ENCODE measurements around the gene CACNA2D3.
"Not testable (repeated sequence)": the region's sequence is repeated elsewhere in the genome, so short reads cannot be mapped to it uniquely, and the experiment has no call there.

The CACNA2D3 gene

DNA sequence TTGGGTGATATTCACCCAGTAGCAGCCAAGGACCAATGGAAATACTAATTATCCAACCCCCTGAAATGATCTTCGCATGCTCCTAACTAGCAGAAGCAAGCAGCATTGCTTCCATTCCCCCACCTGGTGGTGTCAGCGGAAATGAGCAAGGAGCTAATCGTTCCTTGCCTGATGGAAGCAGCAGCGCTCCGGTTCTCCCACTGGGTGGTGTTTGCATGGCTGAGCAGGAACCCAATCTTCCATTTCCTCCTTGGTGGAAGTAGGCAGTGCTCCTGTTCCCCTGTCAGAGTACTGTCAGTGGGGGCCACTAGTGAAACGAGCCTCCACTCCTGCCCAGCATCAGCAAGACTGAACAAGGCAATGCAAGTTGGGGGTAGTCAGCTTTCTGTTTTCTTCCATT is 311.5 kb downstream of the CACNA2D3 start:
- DNase-seq (ENCODE audit: low read depth) = no peak

DNA sequence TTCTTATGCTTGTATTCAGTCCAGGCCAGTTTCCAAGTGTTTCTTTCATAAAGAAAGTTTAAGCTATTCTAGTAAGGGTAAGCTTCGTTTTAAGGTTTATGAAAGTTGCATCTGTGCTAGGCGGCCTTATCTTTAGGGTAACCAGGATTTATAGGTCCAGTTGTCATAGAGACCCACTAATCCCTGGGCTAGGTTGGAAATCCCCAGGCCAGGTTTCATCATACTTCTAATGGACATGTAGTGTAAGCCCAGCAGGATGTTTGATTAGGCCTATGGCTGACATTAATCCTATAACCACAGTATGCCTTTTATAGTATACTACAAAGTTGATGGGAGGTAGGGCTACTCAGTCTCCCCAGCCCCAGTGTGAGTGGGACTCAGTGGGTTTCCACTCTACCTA is 312.4 kb downstream of the CACNA2D3 start:
- Histone ChIP-seq H3K9ac (ENCODE audit: low read length) (no peak overlapping the region), H3K4me3 (ENCODE audit: low read length) (no peak overlapping the region), H3K27me3 (replicated peaks; ENCODE audit: control insufficient read depth, insufficient read depth, low read length) (no peaks in the 10 kb centered on the region), H3K9me3 (ENCODE audit: control insufficient read depth, low read length) (no peaks in the 10 kb centered on the region), H3K36me3 (ENCODE audit: control insufficient read depth, insufficient read depth, low read length, severe bottlenecking) (no peaks in the 10 kb centered on the region), H3K4me1 (ENCODE audit: control insufficient read depth, insufficient read depth, low read length) (no peaks in the 10 kb centered on the region)
- no peak for DNase-seq (ENCODE audit: low read depth)

More for the DNA sequence above, 311.5 kb downstream of the CACNA2D3 start:
- H3K9me3 ChIP-seq (ENCODE audit: control insufficient read depth, low read length) = no peaks in the 10 kb centered on the region
- no peaks in the 10 kb centered on the region for H3K36me3 ChIP-seq (ENCODE audit: control insufficient read depth, insufficient read depth, low read length, severe bottlenecking)
- H3K9ac ChIP-seq (ENCODE audit: low read length) = no peak overlapping the region
- H3K27me3 ChIP-seq (replicated peaks; ENCODE audit: control insufficient read depth, insufficient read depth, low read length) = no peaks in the 10 kb centered on the region
- no peak overlapping the region for H3K4me3 ChIP-seq (ENCODE audit: low read length)
- no peaks in the 10 kb centered on the region for H3K4me1 ChIP-seq (ENCODE audit: control insufficient read depth, insufficient read depth, low read length)

DNA sequence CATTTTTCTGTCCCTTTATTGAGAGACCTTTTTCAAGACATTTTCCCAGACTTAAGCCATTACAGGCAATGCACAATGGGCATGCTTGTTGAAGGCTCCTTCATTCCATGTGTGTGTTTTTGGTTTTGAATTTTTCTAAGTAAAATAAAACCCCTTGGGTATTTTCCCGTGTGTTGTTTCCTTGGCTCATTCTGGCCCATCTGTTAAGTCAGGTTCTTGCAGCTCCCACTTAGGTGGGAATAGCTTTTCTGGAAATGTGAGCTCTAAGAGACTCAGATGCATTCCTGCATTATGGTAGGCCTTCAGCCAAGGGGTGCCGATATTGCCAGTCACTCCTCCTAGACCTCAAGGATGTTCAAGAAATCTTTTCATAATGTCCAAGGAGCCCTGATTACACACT is 314.9 kb downstream of the CACNA2D3 start:
- no peaks in the 10 kb centered on the region for H3K9me3 ChIP-seq (ENCODE audit: control insufficient read depth, low read length)
- H3K4me3 ChIP-seq (ENCODE audit: low read length) = no peak overlapping the region
- H3K27me3 ChIP-seq (replicated peaks; ENCODE audit: control insufficient read depth, insufficient read depth, low read length) = no peaks in the 10 kb centered on the region
- no peak for DNase-seq (ENCODE audit: low read depth)
- no peaks in the 10 kb centered on the region for H3K36me3 ChIP-seq (ENCODE audit: control insufficient read depth, insufficient read depth, low read length, severe bottlenecking)
- H3K4me1 ChIP-seq (ENCODE audit: control insufficient read depth, insufficient read depth, low read length) = no peaks in the 10 kb centered on the region
- no peak overlapping the region for H3K9ac ChIP-seq (ENCODE audit: low read length)

DNA sequence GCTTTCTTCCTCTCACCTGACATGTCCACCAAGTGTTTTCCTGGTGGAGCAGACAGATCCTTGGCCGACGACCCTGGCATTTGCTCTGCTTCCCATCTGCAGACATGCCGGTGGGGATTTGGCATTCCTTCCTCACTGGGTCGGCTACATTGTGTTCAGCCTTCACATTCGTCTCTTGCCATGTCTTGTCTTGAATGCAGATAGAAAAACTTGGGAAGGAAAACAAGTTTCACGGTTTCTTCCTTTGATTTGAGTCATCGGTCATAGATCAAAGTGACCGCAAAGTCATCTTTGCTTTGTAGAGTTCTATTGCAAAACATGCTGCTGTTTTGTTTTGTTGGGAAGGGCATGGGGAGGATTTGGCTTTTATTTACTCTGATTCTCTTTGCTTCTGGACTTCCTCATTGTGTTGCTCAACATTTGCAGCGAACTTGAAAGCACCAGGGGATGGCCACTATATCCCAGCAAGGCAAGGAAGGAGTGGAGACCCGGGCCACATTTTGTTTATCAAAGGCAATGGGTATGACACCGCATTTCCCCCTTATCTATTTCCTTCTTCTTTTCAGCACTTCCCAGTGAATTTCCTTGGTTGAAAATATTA is 321.3 kb downstream of the CACNA2D3 start:
- H3K27me3 ChIP-seq (replicated peaks; ENCODE audit: control insufficient read depth, insufficient read depth, low read length) = peaks cover 5% of the 10 kb centered on the region
- H3K4me3 ChIP-seq (ENCODE audit: low read length) = no peak overlapping the region
- no peaks in the 10 kb centered on the region for H3K36me3 ChIP-seq (ENCODE audit: control insufficient read depth, insufficient read depth, low read length, severe bottlenecking)
- no peaks in the 10 kb centered on the region for H3K4me1 ChIP-seq (ENCODE audit: control insufficient read depth, insufficient read depth, low read length)
- no peaks in the 10 kb centered on the region for H3K9me3 ChIP-seq (ENCODE audit: control insufficient read depth, low read length)
- peak; percentile 35 for DNase-seq (ENCODE audit: low read depth)
- no peak overlapping the region for H3K9ac ChIP-seq (ENCODE audit: low read length)

DNA sequence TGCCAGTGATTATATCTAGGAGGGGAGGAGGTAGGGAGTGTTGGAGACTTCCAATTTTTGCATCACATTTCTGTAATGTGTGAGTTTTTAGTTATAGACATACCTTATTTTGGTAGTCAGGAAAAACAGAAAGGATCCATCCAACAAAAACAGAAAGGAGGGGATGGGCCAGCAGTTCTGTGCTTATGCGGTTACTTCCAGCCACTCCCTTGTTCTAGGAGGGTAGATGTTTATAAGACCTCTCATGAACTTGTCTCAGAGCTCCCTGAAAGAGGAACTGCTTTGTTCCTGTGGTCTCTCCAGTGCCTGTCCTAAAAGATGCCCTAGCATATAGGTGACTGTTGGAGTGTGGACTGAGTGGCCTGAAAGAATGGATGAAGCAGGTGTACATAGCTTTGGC is 323.3 kb downstream of the CACNA2D3 start:
- H3K36me3 ChIP-seq (ENCODE audit: control insufficient read depth, insufficient read depth, low read length, severe bottlenecking) = no peaks in the 10 kb centered on the region
- H3K4me1 ChIP-seq (ENCODE audit: control insufficient read depth, insufficient read depth, low read length) = no peaks in the 10 kb centered on the region
- no peaks in the 10 kb centered on the region for H3K9me3 ChIP-seq (ENCODE audit: control insufficient read depth, low read length)
- H3K27me3 ChIP-seq (replicated peaks; ENCODE audit: control insufficient read depth, insufficient read depth, low read length) = peaks cover 5% of the 10 kb centered on the region
- no peak overlapping the region for H3K4me3 ChIP-seq (ENCODE audit: low read length)
- H3K9ac ChIP-seq (ENCODE audit: low read length) = no peak overlapping the region
- DNase-seq (ENCODE audit: low read depth) = no peak

DNA sequence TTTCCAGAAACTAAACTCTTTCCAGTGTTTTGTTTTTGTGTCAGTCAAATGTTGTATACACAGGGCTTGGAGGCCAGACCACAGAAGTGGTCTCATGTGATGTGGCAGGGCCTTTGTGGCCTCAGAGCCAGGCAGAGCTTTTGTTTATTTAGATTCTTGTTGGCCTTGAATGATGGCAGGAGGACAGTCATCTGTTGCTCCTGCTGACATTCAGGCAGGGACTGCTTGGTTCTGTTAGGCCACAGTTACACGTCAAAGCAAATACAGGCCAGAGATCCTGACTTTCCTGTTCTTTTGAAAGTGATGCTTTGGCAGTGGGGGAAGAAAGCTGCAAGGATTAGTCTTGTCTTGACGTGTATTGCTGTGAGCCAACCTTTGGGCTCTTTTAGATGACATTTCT is 325.1 kb downstream of the CACNA2D3 start:
- H3K36me3 ChIP-seq (ENCODE audit: control insufficient read depth, insufficient read depth, low read length, severe bottlenecking) = no peaks in the 10 kb centered on the region
- H3K9ac ChIP-seq (ENCODE audit: low read length) = no peak overlapping the region
- H3K4me1 ChIP-seq (ENCODE audit: control insufficient read depth, insufficient read depth, low read length) = no peaks in the 10 kb centered on the region
- H3K4me3 ChIP-seq (ENCODE audit: low read length) = no peak overlapping the region
- H3K9me3 ChIP-seq (ENCODE audit: control insufficient read depth, low read length) = no peaks in the 10 kb centered on the region
- no peak for DNase-seq (ENCODE audit: low read depth)
- peaks cover 5% of the 10 kb centered on the region for H3K27me3 ChIP-seq (replicated peaks; ENCODE audit: control insufficient read depth, insufficient read depth, low read length)

DNA sequence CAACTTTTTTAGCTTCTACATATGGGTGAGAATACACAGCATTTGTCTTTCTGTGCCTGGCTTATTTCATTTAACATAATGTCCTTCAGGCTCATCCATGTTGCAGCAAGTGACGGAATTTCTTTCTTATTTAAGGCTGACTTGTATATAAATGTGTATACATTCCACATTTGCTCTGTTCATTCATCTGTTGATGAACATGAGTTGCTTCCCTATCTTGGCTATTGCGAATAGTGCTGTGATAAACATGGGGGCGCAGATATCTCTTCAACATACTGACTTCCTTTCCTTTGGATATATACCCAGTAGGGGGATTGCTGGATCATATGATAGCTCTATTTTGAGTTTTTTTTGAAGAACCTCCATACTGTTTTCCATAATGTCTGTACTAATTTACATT is 332.5 kb downstream of the CACNA2D3 start:
- H3K4me3 ChIP-seq (ENCODE audit: low read length) = no peak overlapping the region
- DNase-seq (ENCODE audit: low read depth) = no peak
- no peaks in the 10 kb centered on the region for H3K36me3 ChIP-seq (ENCODE audit: control insufficient read depth, insufficient read depth, low read length, severe bottlenecking)
- no peaks in the 10 kb centered on the region for H3K4me1 ChIP-seq (ENCODE audit: control insufficient read depth, insufficient read depth, low read length)
- H3K9ac ChIP-seq (ENCODE audit: low read length) = no peak overlapping the region
- no peaks in the 10 kb centered on the region for H3K27me3 ChIP-seq (replicated peaks; ENCODE audit: control insufficient read depth, insufficient read depth, low read length)
- H3K9me3 ChIP-seq (ENCODE audit: control insufficient read depth, low read length) = peaks cover 19% of the 10 kb centered on the region

DNA sequence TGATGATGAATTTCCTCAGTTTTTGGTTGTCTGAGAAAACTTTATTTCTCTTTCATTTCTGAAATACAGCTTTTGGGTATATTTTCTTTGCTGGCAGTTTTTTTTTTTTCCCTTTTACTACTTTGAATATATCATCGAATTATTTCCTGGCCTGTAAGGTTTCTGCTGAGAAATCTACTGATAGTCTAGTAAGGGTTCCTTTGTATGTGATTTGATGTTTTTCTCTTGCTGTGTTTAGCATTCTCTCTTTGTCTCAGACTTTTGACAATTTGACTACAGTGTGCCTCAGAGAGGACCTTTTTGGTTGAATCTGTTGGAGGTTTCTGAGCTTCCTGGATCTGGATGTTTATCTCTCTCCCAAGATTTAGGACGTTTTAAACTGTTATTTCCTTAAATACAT is 336.0 kb downstream of the CACNA2D3 start:
- Histone ChIP-seq H3K9me3 (ENCODE audit: control insufficient read depth, low read length) (peaks cover 19% of the 10 kb centered on the region), H3K27me3 (replicated peaks; ENCODE audit: control insufficient read depth, insufficient read depth, low read length) (no peaks in the 10 kb centered on the region)
- DNase-seq (ENCODE audit: low read depth) = no peak

DNA sequence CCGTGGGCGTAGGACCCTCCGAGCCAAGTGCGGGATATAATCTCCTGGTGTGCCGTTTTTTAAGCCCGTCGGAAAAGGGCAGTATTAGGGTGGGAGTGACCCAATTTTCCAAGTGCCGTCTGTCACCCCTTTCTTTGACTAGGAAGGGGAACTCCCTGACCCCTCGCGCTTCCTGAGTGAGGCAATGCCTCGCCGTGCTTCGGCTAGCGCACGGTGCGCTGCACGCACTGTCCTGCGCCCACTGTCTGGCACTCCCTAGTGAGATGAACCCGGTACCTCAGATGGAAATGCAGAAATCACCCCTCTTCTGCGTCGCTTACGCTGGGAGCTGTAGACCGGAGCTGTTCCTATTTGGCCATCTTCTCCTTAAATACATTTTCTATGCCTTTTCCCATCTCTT is 342.2 kb downstream of the CACNA2D3 start:
- not testable (repeated sequence) for H3K4me3 ChIP-seq (ENCODE audit: low read length); H3K4me1 ChIP-seq (ENCODE audit: control insufficient read depth, insufficient read depth, low read length); H3K9ac ChIP-seq (ENCODE audit: low read length); DNase-seq (ENCODE audit: low read depth); H3K27me3 ChIP-seq (replicated peaks; ENCODE audit: control insufficient read depth, insufficient read depth, low read length); H3K9me3 ChIP-seq (ENCODE audit: control insufficient read depth, low read length); H3K36me3 ChIP-seq (ENCODE audit: control insufficient read depth, insufficient read depth, low read length, severe bottlenecking)

More for the DNA sequence above, 336.0 kb downstream of the CACNA2D3 start:
- Histone ChIP-seq H3K9ac (ENCODE audit: low read length) (no peak overlapping the region), H3K36me3 (ENCODE audit: control insufficient read depth, insufficient read depth, low read length, severe bottlenecking) (no peaks in the 10 kb centered on the region), H3K4me3 (ENCODE audit: low read length) (peak overlapping the region; percentile 8), H3K4me1 (ENCODE audit: control insufficient read depth, insufficient read depth, low read length) (no peaks in the 10 kb centered on the region)

DNA sequence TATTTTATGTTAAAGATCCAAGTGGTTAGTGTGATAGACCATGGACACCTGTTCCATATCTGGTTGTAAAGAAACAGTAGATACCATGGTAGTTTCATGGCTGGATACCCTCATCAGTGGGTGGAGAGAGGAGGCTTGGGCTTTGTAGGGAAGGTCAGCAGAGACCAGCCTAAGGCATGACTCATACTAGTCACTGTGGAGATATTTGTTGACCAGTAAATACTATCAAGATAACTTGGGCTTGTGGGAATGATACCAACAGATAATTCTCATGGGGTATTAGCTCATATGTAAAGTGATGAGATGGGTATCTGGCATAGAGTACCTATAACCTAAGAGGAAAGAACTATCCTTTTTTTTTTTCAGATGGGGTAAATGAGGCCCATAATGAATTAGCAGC is 354.5 kb downstream of the CACNA2D3 start:
- Histone ChIP-seq H3K9me3 (ENCODE audit: control insufficient read depth, low read length) (peaks cover 24% of the 10 kb centered on the region), H3K36me3 (ENCODE audit: control insufficient read depth, insufficient read depth, low read length, severe bottlenecking) (no peaks in the 10 kb centered on the region), H3K4me1 (ENCODE audit: control insufficient read depth, insufficient read depth, low read length) (no peaks in the 10 kb centered on the region), H3K9ac (ENCODE audit: low read length) (no peak overlapping the region), H3K27me3 (replicated peaks; ENCODE audit: control insufficient read depth, insufficient read depth, low read length) (no peaks in the 10 kb centered on the region), H3K4me3 (ENCODE audit: low read length) (no peak overlapping the region)
- no peak for DNase-seq (ENCODE audit: low read depth)

DNA sequence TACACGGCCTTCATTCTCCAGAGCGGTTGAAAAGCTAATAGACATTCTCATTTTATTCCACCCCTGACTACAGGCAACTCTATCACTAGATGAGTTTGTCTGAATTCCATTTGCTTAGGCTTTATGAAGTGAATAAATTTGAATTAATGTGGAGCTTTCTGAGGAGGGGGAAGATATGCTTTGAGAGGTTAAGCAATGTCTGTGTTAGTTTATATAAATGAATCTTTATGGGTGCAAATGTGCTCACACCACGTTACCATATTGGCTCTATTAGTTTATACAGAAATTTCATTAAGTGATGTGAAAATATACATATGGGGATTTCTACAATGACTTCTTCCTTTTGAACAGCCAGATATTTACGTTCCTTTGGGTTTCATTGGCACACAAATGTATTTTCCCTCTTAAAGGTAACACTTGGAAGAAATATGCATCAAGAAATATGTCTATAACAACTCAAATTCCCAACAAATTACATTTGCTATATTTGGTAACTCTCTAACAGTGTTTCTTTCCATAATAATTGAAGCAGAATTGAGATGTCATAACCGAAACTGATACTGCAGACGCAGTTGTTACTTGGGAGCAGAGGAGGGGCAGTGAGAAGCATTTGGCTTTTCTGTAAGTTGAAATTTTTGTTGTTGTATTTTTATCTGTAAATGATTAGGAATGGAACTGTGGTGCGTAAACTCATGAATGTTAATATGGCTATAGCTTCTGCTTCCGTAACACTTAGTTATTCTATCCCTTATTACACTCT is 359.4 kb downstream of the CACNA2D3 start:
- Histone ChIP-seq H3K9ac (ENCODE audit: low read length) (no peak overlapping the region), H3K4me1 (ENCODE audit: control insufficient read depth, insufficient read depth, low read length) (no peaks in the 10 kb centered on the region), H3K4me3 (ENCODE audit: low read length) (no peak overlapping the region)

More for the DNA sequence above, 359.4 kb downstream of the CACNA2D3 start:
- H3K27me3 ChIP-seq (replicated peaks; ENCODE audit: control insufficient read depth, insufficient read depth, low read length) = no peaks in the 10 kb centered on the region
- no peaks in the 10 kb centered on the region for H3K36me3 ChIP-seq (ENCODE audit: control insufficient read depth, insufficient read depth, low read length, severe bottlenecking)
- H3K9me3 ChIP-seq (ENCODE audit: control insufficient read depth, low read length) = peaks cover 6% of the 10 kb centered on the region
- DNase-seq (ENCODE audit: low read depth) = no peak
